Ovary (tissue), 9 donors: ENCODE results near the gene COQ4. TPM values are rescaled to one million over a fixed set of nuclear protein-coding genes. Genes with fewer than 3 reads are reported as not detected.

Experiments
- DNase-seq, 5 donors: peaks; one replicate each; pipeline ENCODE4 v3.0.0-alpha.2; 2019 to 2020
- H3K27ac ChIP-seq, 2 donors: fragments of 200-600 bp; one replicate each; pipeline versions ENCODE4 v1.5.1 to v1.8.0; 2019 to 2022
- H3K27me3 ChIP-seq: fragments of 200-600 bp; one replicate; pipeline ENCODE4 v1.8.0; 2022
- H3K36me3 ChIP-seq: fragments of 200-600 bp; sonication (generic); one replicate; pipeline ENCODE4 v1.5.1; 2019
- H3K4me1 ChIP-seq: one replicate; pipeline ENCODE4 v1.8.1; 2013; ENCODE audit warnings: mild to moderate bottlenecking, moderate library complexity; ENCODE audit not compliant: insufficient read depth
- H3K4me3 ChIP-seq: fragments of 200-600 bp; sonication (generic); one replicate; pipeline ENCODE4 v1.5.1; 2017
- H3K9me3 ChIP-seq, 2 donors: fragments of 200-600 bp in 1 of 2; sonication (generic) in 1 of 2; one replicate each; pipeline versions ENCODE4 v1.5.1 to v1.8.1; 2013 to 2019; ENCODE audit warnings: mild to moderate bottlenecking in 1 of 2, moderate library complexity in 1 of 2
- CTCF ChIP-seq, 3 donors: fragments of 450-650 bp in 2 of 3; fragments of 200-600 bp in 1 of 3; IDR thresholded peaks; one replicate each; pipeline versions ENCODE4 v1.5.1 to v1.8.0; 2016 to 2022; ENCODE audit warnings: antibody characterized with exemption in 3 of 3, mild to moderate bottlenecking in 1 of 3
- EP300 ChIP-seq: sonication (generic); formaldehyde crosslinking; IDR thresholded peaks from one replicate; pipeline ENCODE4 v1.6.1; 2017; ENCODE audit warnings: antibody characterized with exemption
- POLR2A ChIP-seq: fragments of 450-650 bp; IDR thresholded peaks from one replicate; pipeline ENCODE4 v1.6.1; 2017; ENCODE audit warnings: antibody characterized with exemption, mild to moderate bottlenecking, moderate library complexity
- WGBS, 3 donors: extraction: QIAGEN DNeasy Blood & Tissue Kit in 1 of 3; methylation state at CpG; one replicate each; pipeline versions ENCODE4 v1.1.5 to v1.1.7; 2013 to 2017; 5-methylcytosine and 5-hydroxymethylcytosine counted together
- intact Hi-C, 4 donors: fragments of 100-400 bp; cut with DNase I; formaldehyde crosslinking; loops; one replicate each; pipeline versions ENCODE4 v1.11.0 to v1.15.1; 2022 to 2023
- polyA plus RNA-seq, 2 donors: library from polyadenylated mRNA; stranded (reverse); fragments of 200-250 nt in 1 of 2; fragments of 350-450 nt in 1 of 2; fragmentation: Illumina TruSeq in 1 of 2; extraction: RNeasy Lipid Tissue Mini Kit (QIAGEN cat#74804) in 1 of 2; gene quantifications; one replicate each; pipeline ENCODE4 v1.2.3, GENCODE V29; 2013 to 2014
- total RNA-seq, 7 donors: library from RNA; depleted of rRNA in 2 of 7; stranded (reverse); fragments of >200 nt in 2 of 7; fragmentation: NEBNext Ultra II Directional in 3 of 7; extraction: Animal tissue kit (Norgen Biotek cat#: 25700) in 3 of 7; gene quantifications; one replicate each; pipeline versions ENCODE4 v1.1.0 to v1.2.4, GENCODE V29; 2016 to 2023
- donor health status: DM: no; HTN: no; CAD: no; lungs with moderate emphysema.
- donor health status: DM: no; HTN: no; CAD: no.
- donor health status: Bipolar disorder and iron deficiency.
- donor health status: DM: yes; HTN: yes; CAD: no.
- donor health status: DM: no; HTN: no; CAD: no.
- donor health status: DM: yes; HTN: yes; CAD: no.

COQ4 gene
- total and polyA plus RNA-seq, 9 donors: 22.0 to 75.7 (median 34.2) TPM

- H3K4me3 ChIP-seq: no peak overlapping the region
- H3K4me1 ChIP-seq: peaks cover 1% of the 10 kb centered on the region
- intact Hi-C loops: no loop called here
- no peak overlapping the region for H3K27ac ChIP-seq
- no peaks in the 10 kb centered on the region for H3K36me3 ChIP-seq
- no peaks in the 10 kb centered on the region for H3K27me3 ChIP-seq
- TF ChIP-seq POLR2A: no peak
- no peak for TF ChIP-seq CTCF (IDR thresholded peaks at IDR 0.05)
- no peak for TF ChIP-seq EP300
- H3K9me3 ChIP-seq: no peaks in the 10 kb centered on the region
- no peak for DNase-seq
- 48 to 54% (median 54%) methylated on average over 5 of the region's 5 CpGs for WGBS, 3 donors
Observed at GRCh38 chr9:128375865-128376264, 53.2 kb downstream of the COQ4 start.

- H3K4me1 ChIP-seq: no peaks in the 10 kb centered on the region
- no peak for DNase-seq
- TF ChIP-seq POLR2A (no peak), CTCF (IDR thresholded peaks at IDR 0.05) (no peak), EP300 (no peak)
- H3K27me3 ChIP-seq: no peaks in the 10 kb centered on the region
- H3K9me3 ChIP-seq: no peaks in the 10 kb centered on the region
- H3K27ac ChIP-seq: no peak overlapping the region
- 56 to 66% (median 65%) methylated on average over 6 of the region's 6 CpGs for WGBS, 3 donors
- no peaks in the 10 kb centered on the region for H3K36me3 ChIP-seq
- intact Hi-C loops: no loop called here
- no peak overlapping the region for H3K4me3 ChIP-seq
Observed at GRCh38 chr9:128382261-128382660, 59.6 kb downstream of the COQ4 start.

GRCh38 chr9:128383007-128383753 is 60.5 kb downstream of the COQ4 start:
- Histone ChIP-seq H3K36me3 (no peaks in the 10 kb centered on the region), H3K4me3 (no peak overlapping the region), H3K4me1 (no peaks in the 10 kb centered on the region), H3K9me3 (no peaks in the 10 kb centered on the region), H3K27ac (no peak overlapping the region), H3K27me3 (no peaks in the 10 kb centered on the region)
- no peak for DNase-seq
- TF ChIP-seq EP300 (no peak), POLR2A (no peak), CTCF (IDR thresholded peaks at IDR 0.05) (no peak)
- 78 to 80% (median 78%) methylated on average over 9 of the region's 9 CpGs for WGBS, 3 donors
- intact Hi-C loops: no loop called here

Other genes with a start within 250 kb of the COQ4 start
- 10 to 100 TPM; 33.7 to 69.5 (median 61.3) TPM for gene PTGES2, start 195.1 kb upstream of the COQ4 start, total RNA-seq
- gene PTGES2, start 195.1 kb upstream of the COQ4 start, polyA plus RNA-seq: 10 to 100 TPM; 19.6 to 33.8 TPM
- 10 to 100 TPM in 2 of 7 donors, 1 to 10 TPM in 3, under 1 TPM in 1, not detected in 1; 0.33 to 19.5 (median 4.3) TPM for gene LCN2, start 173.4 kb upstream of the COQ4 start, total RNA-seq
- under 1 TPM in 1 of 2 donors, not detected in 1; 0.46 TPM for gene LCN2, start 173.4 kb upstream of the COQ4 start, polyA plus RNA-seq
- 100 to 1,000 TPM in 1 of 7 donors, 10 to 100 TPM in 6; 17.9 to 210 (median 31.7) TPM for gene BBLN, start 162.6 kb upstream of the COQ4 start, total RNA-seq
- 10 to 100 TPM in 1 of 2 donors, 1 to 10 TPM in 1; 2.4 to 59.3 TPM for gene BBLN, start 162.6 kb upstream of the COQ4 start, polyA plus RNA-seq
- 100 to 1,000 TPM in 5 of 7 donors, 10 to 100 TPM in 2; 53.1 to 185 (median 153) TPM for gene CIZ1, start 131.3 kb upstream of the COQ4 start, total RNA-seq
- 10 to 100 TPM; 86.6 to 87.8 TPM for gene CIZ1, start 131.3 kb upstream of the COQ4 start, polyA plus RNA-seq
- gene DNM1, start 119.5 kb upstream of the COQ4 start, total RNA-seq: 10 to 100 TPM in 1 of 7 donors, 1 to 10 TPM in 6; 1.2 to 10.4 (median 4.6) TPM
- gene DNM1, start 119.5 kb upstream of the COQ4 start, polyA plus RNA-seq: 1 to 10 TPM; 2.0 to 7.6 TPM
- 100 to 1,000 TPM in 4 of 7 donors, 10 to 100 TPM in 3; 53.2 to 117 (median 107) TPM for gene GOLGA2, start 46.8 kb upstream of the COQ4 start, total RNA-seq
- 100 to 1,000 TPM in 1 of 2 donors, 10 to 100 TPM in 1; 63.7 to 114 TPM for gene GOLGA2, start 46.8 kb upstream of the COQ4 start, polyA plus RNA-seq
- 10 to 100 TPM; 22.4 to 48.9 (median 29.5) TPM for gene SWI5, start 46.6 kb upstream of the COQ4 start, total RNA-seq
- 10 to 100 TPM; 34.4 to 46.4 TPM for gene SWI5, start 46.6 kb upstream of the COQ4 start, polyA plus RNA-seq
- gene TRUB2, start 392 bp upstream of the COQ4 start, total RNA-seq: 10 to 100 TPM in 6 of 7 donors, 1 to 10 TPM in 1; 4.6 to 29.4 (median 19.7) TPM
- 10 to 100 TPM in 1 of 2 donors, 1 to 10 TPM in 1; 9.7 to 20.7 TPM for gene TRUB2, start 392 bp upstream of the COQ4 start, polyA plus RNA-seq
- 10 to 100 TPM in 5 of 7 donors, 1 to 10 TPM in 2; 8.8 to 22.4 (median 11.0) TPM for gene SLC27A4, start 17.7 kb downstream of the COQ4 start, total RNA-seq
- gene SLC27A4, start 17.7 kb downstream of the COQ4 start, polyA plus RNA-seq: 1 to 10 TPM; 4.8 to 8.7 TPM
- gene URM1, start 48.5 kb downstream of the COQ4 start, total RNA-seq: 10 to 100 TPM; 20.5 to 51.4 (median 36.0) TPM
- 10 to 100 TPM; 22.1 to 41.4 TPM for gene URM1, start 48.5 kb downstream of the COQ4 start, polyA plus RNA-seq
- gene CERCAM, start 98.0 kb downstream of the COQ4 start, total RNA-seq: 10 to 100 TPM; 19.6 to 63.9 (median 45.8) TPM
- 10 to 100 TPM; 24.2 to 27.3 TPM for gene CERCAM, start 98.0 kb downstream of the COQ4 start, polyA plus RNA-seq
- gene ODF2, start 133.2 kb downstream of the COQ4 start, total RNA-seq: 10 to 100 TPM in 6 of 7 donors, 1 to 10 TPM in 1; 9.7 to 26.5 (median 20.3) TPM
- gene ODF2, start 133.2 kb downstream of the COQ4 start, polyA plus RNA-seq: 10 to 100 TPM; 14.6 to 23.9 TPM
- 10 to 100 TPM; 12.4 to 20.2 (median 19.0) TPM for gene GLE1, start 181.9 kb downstream of the COQ4 start, total RNA-seq
- gene GLE1, start 181.9 kb downstream of the COQ4 start, polyA plus RNA-seq: 10 to 100 TPM; 14.0 to 28.2 TPM
- gene SPTAN1, start 229.7 kb downstream of the COQ4 start, total RNA-seq: 100 to 1,000 TPM; 140 to 301 (median 261) TPM
- gene SPTAN1, start 229.7 kb downstream of the COQ4 start, polyA plus RNA-seq: 100 to 1,000 TPM; 120 to 241 TPM